Activated CD4-positive, alpha-beta T cell treated with anti-CD3 and anti-CD28 coated beads, Interleukin-2, amount 10 ng/mL, durations not matched to agents 24 days and 14 days (primary cell): Measurements from ENCODE around the gene CPZ. TPM values are rescaled to one million over a fixed set of nuclear protein-coding genes. Genes with fewer than 3 reads are reported as not detected.

Experiments
- DNase-seq: peaks from one replicate; pipeline ENCODE4 v3.0.0; 2022
- H3K27ac Mint-ChIP-seq: one replicate; pipeline ENCODE4 v1.8.0; 2022; ENCODE audit warnings: mild to moderate bottlenecking, mixed read lengths
- H3K27me3 Mint-ChIP-seq: one replicate; pipeline ENCODE4 v1.8.0; 2022; ENCODE audit warnings: mixed read lengths
- H3K36me3 Mint-ChIP-seq: one replicate; pipeline ENCODE4 v1.8.0; 2022; ENCODE audit warnings: low read depth, mild to moderate bottlenecking, mixed read lengths
- H3K4me1 Mint-ChIP-seq: one replicate; pipeline ENCODE4 v1.8.0; 2021; ENCODE audit warnings: mixed read lengths
- H3K4me3 Mint-ChIP-seq: one replicate; pipeline ENCODE4 v1.8.0; 2022; ENCODE audit warnings: mild to moderate bottlenecking, moderate library complexity, mixed read lengths
- H3K9me3 Mint-ChIP-seq: one replicate; pipeline ENCODE4 v1.8.0; 2021; ENCODE audit warnings: mixed read lengths
- intact Hi-C: fragments of 100-400 bp; cut with micrococcal nuclease; formaldehyde crosslinking; loops from one replicate; pipeline ENCODE4 v1.15.1; 2023
- total RNA-seq: library from RNA; stranded (reverse); gene quantifications from 2 replicates; pipeline ENCODE4 v1.2.3, GENCODE V29; 2022

The CPZ gene
- total RNA-seq, 1 donor from 2014 or later: not detected

DNA sequence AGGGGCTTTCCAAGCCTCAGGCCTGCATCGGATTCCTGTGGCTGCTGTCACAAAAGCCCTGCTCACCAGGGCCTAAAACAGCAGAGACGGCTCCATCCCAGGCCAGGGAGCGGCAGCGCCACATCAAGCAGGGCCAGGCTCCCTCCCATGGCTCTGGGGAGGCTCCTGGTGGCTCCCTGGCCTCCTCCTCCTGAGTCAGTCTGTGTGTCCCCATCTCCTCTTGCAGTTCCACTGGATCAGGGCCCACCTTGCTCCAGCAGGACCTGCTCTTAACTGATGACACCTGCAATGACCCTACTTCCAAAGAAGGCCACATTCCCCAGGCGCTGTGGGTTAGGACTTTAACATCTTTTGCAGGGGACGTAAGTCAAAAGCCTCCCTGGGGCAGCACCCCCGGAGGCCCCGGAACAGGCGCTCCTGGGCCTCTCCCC lies 51.9 kb downstream of the CPZ start:
- Mint-ChIP-seq H3K27me3 (no peaks in the 10 kb centered on the region), H3K4me3 (no peak overlapping the region), H3K9me3 (no peaks in the 10 kb centered on the region), H3K27ac (no peak overlapping the region), H3K36me3 (no peaks in the 10 kb centered on the region), H3K4me1 (no peaks in the 10 kb centered on the region)
- intact Hi-C loops: no loop called here
- no peak for DNase-seq

- H3K27me3 Mint-ChIP-seq: no peaks in the 10 kb centered on the region
- H3K9me3 Mint-ChIP-seq: no peaks in the 10 kb centered on the region
- DNase-seq: no peak
- H3K4me3 Mint-ChIP-seq: no peak overlapping the region
- no peaks in the 10 kb centered on the region for H3K36me3 Mint-ChIP-seq
- no peaks in the 10 kb centered on the region for H3K4me1 Mint-ChIP-seq
- intact Hi-C loops: no loop called here
- no peak overlapping the region for H3K27ac Mint-ChIP-seq
These were observed 52.6 kb downstream of the CPZ start for GRCh38 chr4:8644966-8645752.

DNA sequence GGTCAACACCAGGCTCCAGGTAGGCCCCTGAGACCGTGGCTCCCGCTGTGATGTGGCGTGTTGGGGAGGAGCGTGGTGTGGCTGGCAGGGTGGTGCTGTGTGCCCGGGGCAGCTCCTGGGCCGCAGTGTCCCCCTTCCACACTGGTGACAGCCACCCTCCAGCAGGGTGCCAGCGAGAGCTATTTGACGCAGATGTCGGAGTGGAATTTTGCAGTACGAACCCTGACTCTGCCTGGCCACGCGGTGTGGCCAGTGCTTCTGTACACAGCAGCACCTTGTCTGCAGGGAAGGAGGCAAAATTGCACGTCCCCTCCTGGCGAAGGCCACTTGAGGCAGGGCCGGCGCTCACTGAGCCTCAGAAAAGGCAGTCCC lies 53.2 kb downstream of the CPZ start:
- DNase-seq: no peak
- Mint-ChIP-seq H3K4me1 (no peaks in the 10 kb centered on the region), H3K27me3 (no peaks in the 10 kb centered on the region), H3K4me3 (no peak overlapping the region), H3K36me3 (no peaks in the 10 kb centered on the region), H3K9me3 (no peaks in the 10 kb centered on the region), H3K27ac (no peak overlapping the region)
- intact Hi-C loops: no loop called here

GRCh38 chr4:8646296-8647093 lies 53.9 kb downstream of the CPZ start:
- Mint-ChIP-seq H3K36me3 (no peaks in the 10 kb centered on the region), H3K4me3 (no peak overlapping the region), H3K27ac (no peak overlapping the region), H3K27me3 (no peaks in the 10 kb centered on the region), H3K4me1 (no peaks in the 10 kb centered on the region), H3K9me3 (no peaks in the 10 kb centered on the region)
- no peak for DNase-seq
- intact Hi-C loops: no loop called here

- Mint-ChIP-seq H3K9me3 (no peaks in the 10 kb centered on the region), H3K27ac (no peak overlapping the region), H3K4me3 (no peak overlapping the region), H3K27me3 (no peaks in the 10 kb centered on the region), H3K36me3 (no peaks in the 10 kb centered on the region), H3K4me1 (no peaks in the 10 kb centered on the region)
- no peak for DNase-seq
- intact Hi-C loops: no loop called here
These were observed 54.6 kb downstream of the CPZ start for GRCh38 chr4:8647094-8647570.

DNA sequence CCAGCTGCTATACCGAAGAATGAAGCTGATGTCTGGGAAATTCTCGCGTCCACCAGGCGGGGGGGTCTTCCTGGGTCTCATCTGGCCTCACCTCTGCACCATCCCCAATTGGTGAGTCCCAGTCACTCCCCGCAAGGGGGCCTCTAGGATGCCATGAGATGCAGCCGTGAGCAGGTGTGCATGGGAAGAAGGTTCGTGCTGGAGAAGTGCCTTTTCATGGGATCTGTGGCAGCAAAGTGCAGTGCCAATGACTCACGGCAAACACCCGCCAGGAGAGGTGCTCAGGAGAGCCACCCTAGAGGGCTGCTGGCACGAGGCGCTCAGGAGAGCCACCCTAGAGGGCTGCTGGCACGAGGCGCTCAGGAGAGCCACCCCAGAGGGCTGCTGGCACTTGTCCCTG lies 55.1 kb downstream of the CPZ start:
- H3K4me1 Mint-ChIP-seq: no peaks in the 10 kb centered on the region
- no peaks in the 10 kb centered on the region for H3K9me3 Mint-ChIP-seq
- intact Hi-C loops: no loop called here
- H3K4me3 Mint-ChIP-seq: no peak overlapping the region
- H3K27me3 Mint-ChIP-seq: no peaks in the 10 kb centered on the region
- DNase-seq: no peak
- H3K36me3 Mint-ChIP-seq: no peaks in the 10 kb centered on the region
- H3K27ac Mint-ChIP-seq: no peak overlapping the region

DNA sequence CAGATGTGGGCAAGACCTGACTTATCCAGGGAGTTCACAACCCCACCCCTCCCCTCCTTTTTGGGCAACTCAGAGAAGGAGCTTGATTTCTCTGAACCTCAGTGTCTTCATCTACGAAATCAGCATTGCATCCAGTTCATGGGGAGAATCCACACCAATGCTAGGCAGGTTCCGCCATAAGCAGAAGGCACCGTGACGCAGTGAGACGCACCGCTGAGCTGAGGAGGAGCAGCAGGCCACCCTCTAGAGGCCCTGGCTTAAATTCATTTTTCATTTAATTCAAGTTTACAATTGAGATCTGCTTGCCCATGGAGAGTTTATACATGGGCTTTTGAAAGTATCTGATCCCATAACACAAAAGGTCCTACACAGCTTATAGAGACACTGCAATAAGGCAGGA lies 55.7 kb downstream of the CPZ start:
- Mint-ChIP-seq H3K4me3 (no peak overlapping the region), H3K27ac (no peak overlapping the region), H3K9me3 (no peaks in the 10 kb centered on the region), H3K4me1 (no peaks in the 10 kb centered on the region), H3K27me3 (no peaks in the 10 kb centered on the region), H3K36me3 (no peaks in the 10 kb centered on the region)
- DNase-seq: no peak
- intact Hi-C loops: no loop called here

GRCh38 chr4:8648816-8649630 lies 56.5 kb downstream of the CPZ start:
- H3K4me1 Mint-ChIP-seq: no peaks in the 10 kb centered on the region
- intact Hi-C loops: no loop called here
- H3K36me3 Mint-ChIP-seq: no peaks in the 10 kb centered on the region
- no peak overlapping the region for H3K4me3 Mint-ChIP-seq
- H3K27ac Mint-ChIP-seq: no peak overlapping the region
- H3K9me3 Mint-ChIP-seq: no peaks in the 10 kb centered on the region
- no peaks in the 10 kb centered on the region for H3K27me3 Mint-ChIP-seq
- no peak for DNase-seq

DNA sequence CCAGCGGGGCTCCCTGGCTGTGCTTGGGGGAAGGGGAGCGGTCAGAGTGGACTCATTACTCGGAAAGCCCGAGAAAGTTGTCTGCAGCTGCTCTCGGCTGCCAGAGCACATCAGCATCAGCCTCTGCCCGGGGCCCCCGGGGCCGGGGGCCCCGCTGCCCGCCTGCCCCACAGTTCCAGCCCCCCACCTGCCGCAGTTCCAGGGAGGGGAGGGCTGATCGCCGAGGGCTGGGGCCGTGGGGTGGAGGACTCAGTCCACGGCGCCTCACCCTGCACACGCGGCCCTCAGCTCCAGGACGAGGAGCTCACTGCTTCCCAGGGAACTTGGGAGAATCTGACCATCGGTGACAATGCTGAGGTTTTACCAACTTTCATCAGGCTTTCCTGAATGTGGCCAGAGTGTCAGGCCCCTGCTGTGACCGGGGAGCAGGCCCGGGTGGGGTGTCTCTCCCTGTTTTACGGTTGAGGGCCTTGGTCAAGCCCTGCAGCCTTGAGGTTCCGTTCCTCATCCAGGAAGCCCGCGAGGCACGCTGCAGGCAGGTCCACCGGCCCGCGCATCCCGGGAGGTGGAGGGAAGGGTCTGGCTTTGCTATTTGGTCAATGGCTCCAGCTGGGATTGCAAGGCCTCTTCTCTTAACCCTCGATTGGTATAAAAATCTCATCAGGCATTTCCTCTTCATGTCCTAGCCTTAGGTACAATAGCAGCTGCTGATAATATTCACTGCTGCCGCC lies 57.2 kb downstream of the CPZ start:
- no peak overlapping the region for H3K27ac Mint-ChIP-seq
- DNase-seq: no peak
- peaks cover 4% of the 10 kb centered on the region for H3K9me3 Mint-ChIP-seq
- H3K27me3 Mint-ChIP-seq: no peaks in the 10 kb centered on the region
- no peaks in the 10 kb centered on the region for H3K4me1 Mint-ChIP-seq
- no peak overlapping the region for H3K4me3 Mint-ChIP-seq
- H3K36me3 Mint-ChIP-seq: no peaks in the 10 kb centered on the region
- intact Hi-C loops: no loop called here

DNA sequence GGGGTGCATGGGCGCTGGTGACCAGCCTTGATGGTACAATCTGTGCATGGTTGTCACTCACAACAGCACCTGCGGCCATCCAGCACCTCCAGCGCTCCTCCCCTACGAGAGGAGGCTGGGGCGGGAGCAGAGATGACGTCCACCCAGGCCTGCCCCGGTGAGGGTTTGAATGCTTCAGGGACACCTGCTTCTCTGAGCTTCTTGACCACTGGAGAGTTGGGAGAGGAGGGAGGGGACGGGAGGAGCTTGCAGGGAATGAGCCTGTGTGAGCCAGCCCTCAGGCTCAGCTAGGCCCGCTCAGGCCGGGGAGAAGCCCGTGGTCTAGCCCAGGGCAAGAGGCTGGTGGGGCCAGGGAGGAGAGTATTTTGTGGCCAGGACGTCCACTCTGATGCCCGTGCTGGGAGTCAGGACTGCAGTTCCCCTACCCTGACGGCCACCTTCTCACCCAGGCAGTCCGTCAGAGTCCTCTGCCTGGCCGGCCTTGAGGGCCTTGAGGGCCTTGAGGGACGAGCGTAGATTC lies 59.2 kb downstream of the CPZ start:
- H3K4me3 Mint-ChIP-seq: no peak overlapping the region
- no peaks in the 10 kb centered on the region for H3K36me3 Mint-ChIP-seq
- H3K27me3 Mint-ChIP-seq: no peaks in the 10 kb centered on the region
- H3K9me3 Mint-ChIP-seq: peaks cover 4% of the 10 kb centered on the region
- no peaks in the 10 kb centered on the region for H3K4me1 Mint-ChIP-seq
- no peak overlapping the region for H3K27ac Mint-ChIP-seq
- intact Hi-C loops: no loop called here
- no peak for DNase-seq

GRCh38 chr4:8652181-8653078 lies 59.9 kb downstream of the CPZ start:
- Mint-ChIP-seq H3K4me1 (no peaks in the 10 kb centered on the region), H3K27me3 (no peaks in the 10 kb centered on the region), H3K4me3 (no peak overlapping the region), H3K27ac (no peak overlapping the region), H3K36me3 (no peaks in the 10 kb centered on the region), H3K9me3 (peaks cover 4% of the 10 kb centered on the region)
- no peak for DNase-seq
- intact Hi-C loops: no loop called here

DNA sequence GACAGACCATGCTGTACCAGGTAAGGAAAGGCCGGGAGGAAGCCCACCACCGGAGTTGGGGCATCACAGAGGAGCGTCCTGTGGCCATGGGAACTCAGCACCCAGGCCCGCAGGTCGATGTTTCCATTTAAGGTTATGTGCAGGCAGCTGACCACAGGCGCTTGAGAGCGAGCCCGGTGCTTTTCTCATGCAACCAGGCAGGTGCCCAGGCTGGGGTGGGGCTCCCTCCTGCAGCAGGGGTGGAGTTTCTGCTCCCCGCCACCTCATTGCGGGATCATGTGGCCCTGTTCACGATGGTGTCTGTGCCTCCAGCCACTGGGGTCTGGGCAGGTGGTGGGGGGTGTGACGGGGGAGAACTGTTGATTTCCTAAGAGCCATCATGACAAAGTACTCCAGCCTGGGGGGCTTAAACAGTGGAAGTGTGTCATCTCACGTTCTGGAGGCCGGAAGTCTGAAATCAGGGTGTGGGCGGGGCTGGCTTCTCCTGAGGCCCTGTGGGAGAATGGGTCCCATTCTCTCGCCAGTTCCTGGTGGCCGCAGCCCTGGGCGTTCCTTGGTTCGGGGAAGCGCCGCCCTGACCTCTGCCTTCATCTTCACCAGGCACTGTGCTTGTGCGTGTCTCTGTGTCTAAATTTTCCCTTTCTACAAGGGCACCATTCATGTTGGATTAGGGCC lies 60.9 kb downstream of the CPZ start:
- Mint-ChIP-seq H3K36me3 (no peaks in the 10 kb centered on the region), H3K27me3 (no peaks in the 10 kb centered on the region), H3K4me3 (no peak overlapping the region), H3K4me1 (no peaks in the 10 kb centered on the region), H3K9me3 (peaks cover 4% of the 10 kb centered on the region), H3K27ac (no peak overlapping the region)
- intact Hi-C loops: no loop called here
- DNase-seq: no peak
